Ovary (tissue), 3 donors: ENCODE results near the gene RHPN2.

Experiments used
- POLR2A ChIP-seq: fragments of 450-650 bp; IDR thresholded peaks from one replicate; pipeline ENCODE4 v1.6.1; 2017; ENCODE audit warnings: antibody characterized with exemption, mild to moderate bottlenecking, moderate library complexity
- TF ChIP-seq, protein P1 (sequence below), 3 donors: fragments of 450-650 bp in 2 of 3; fragments of 200-600 bp in 1 of 3; IDR thresholded peaks; one replicate each; pipeline versions ENCODE4 v1.5.1 to v1.8.0; 2016 to 2022; ENCODE audit warnings: antibody characterized with exemption in 3 of 3, mild to moderate bottlenecking in 1 of 3
- donor health status: DM: no; HTN: no; CAD: no.

DNA sequence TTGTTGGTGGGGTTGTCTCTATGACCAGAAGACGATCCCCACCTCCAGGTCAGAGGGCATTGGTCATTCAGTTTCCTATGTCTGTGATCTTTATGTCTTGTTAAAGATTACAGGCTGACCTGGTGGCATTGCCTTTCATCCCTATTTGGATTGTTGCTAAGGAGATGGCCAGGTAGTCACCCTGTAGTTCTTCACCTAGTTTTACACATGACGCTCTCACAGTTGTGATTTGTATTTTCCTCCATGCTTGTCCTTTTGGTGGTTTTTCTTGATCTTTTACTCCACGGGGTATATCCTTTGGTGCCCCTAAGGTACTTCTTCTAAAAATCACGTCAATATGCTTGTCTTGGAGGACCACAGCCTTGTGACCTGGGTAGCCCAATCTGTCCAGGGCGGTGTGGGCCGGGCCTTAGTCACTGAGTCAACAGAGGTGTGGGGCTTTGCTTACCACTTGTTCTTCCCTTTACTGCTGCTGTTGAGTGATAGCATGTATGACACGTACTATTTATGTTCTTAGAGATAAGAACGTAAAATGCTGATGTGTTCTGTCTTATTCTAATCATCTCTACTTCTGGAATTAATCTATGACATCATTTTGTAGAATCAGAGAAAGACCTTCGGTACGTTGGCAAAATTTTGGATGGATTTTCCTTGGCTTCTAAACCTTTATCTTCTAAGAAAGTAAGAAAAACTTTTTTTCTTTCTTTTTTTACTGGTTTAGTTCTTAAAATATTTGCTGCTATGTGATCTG is 36.4 kb upstream of the RHPN2 start:
- TF ChIP-seq, protein P1, sequence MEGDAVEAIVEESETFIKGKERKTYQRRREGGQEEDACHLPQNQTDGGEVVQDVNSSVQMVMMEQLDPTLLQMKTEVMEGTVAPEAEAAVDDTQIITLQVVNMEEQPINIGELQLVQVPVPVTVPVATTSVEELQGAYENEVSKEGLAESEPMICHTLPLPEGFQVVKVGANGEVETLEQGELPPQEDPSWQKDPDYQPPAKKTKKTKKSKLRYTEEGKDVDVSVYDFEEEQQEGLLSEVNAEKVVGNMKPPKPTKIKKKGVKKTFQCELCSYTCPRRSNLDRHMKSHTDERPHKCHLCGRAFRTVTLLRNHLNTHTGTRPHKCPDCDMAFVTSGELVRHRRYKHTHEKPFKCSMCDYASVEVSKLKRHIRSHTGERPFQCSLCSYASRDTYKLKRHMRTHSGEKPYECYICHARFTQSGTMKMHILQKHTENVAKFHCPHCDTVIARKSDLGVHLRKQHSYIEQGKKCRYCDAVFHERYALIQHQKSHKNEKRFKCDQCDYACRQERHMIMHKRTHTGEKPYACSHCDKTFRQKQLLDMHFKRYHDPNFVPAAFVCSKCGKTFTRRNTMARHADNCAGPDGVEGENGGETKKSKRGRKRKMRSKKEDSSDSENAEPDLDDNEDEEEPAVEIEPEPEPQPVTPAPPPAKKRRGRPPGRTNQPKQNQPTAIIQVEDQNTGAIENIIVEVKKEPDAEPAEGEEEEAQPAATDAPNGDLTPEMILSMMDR (IDR thresholded peaks at IDR 0.05): no peak
- TF ChIP-seq POLR2A: no peak
